Measurements from ENCODE around the gene PDLIM5. TPM values are rescaled to one million over a fixed set of nuclear protein-coding genes. Genes with fewer than 3 reads are reported as not detected.

The PDLIM5 gene
- total and polyA plus RNA-seq, 2 of the 8 experiments (the other 6 are each of a cell fraction or from before 2014, with no cell fraction given), result 37.3 to 62.1 TPM

GRCh38 chr4:94591289-94591688, 139.5 kb downstream of the PDLIM5 start:
- no peak overlapping the region for H2BK20ac ChIP-seq (ENCODE audit: low read length)
- H3K4me1 ChIP-seq (replicated peaks in 1 of 4; ENCODE audit: control insufficient read depth in 3 of 4, insufficient read depth in 4 of 4, low read length in 3 of 4), result no peaks in the 10 kb centered on the region
- no peak for DNase-seq (ENCODE audit: low read depth in 1 of 2, low spot score in 2 of 2)
- H3K27ac ChIP-seq (ENCODE audit: low read depth, low read length), result no peak overlapping the region
- no peak overlapping the region for H3K4me2 ChIP-seq (ENCODE audit: insufficient read depth in 1 of 2, low read depth in 2 of 2, low read length in 2 of 2)
- no peak overlapping the region for H3K14ac ChIP-seq (ENCODE audit: insufficient read length)
- no peaks in the 10 kb centered on the region for H3K79me2 ChIP-seq (ENCODE audit: control insufficient read depth in 1 of 2, insufficient read depth in 2 of 2, low read length in 2 of 2)
- H3K9ac ChIP-seq (replicated peaks in 1 of 4; ENCODE audit: extremely low read depth in 1 of 4, low read depth in 3 of 4, low read length in 3 of 4), result no peak overlapping the region
- TF ChIP-seq SIRT6 (IDR thresholded peaks at IDR 0.05; ENCODE audit: low read length) (no peak), ZNF274 (IDR thresholded peaks at IDR 0.05; ENCODE audit: borderline replicate concordance, extremely low read depth, low read length) (no peak), RBBP5 (IDR thresholded peaks at IDR 0.05; ENCODE audit: borderline replicate concordance, low read depth, low read length) (no peak), CREB1 (IDR thresholded peaks at IDR 0.05) (no peak), RFX5 (IDR thresholded peaks at IDR 0.05; ENCODE audit: borderline replicate concordance, low read depth, low read length) (no peak)
- no peak overlapping the region for H3K4ac ChIP-seq (replicated peaks; ENCODE audit: insufficient read length, low read depth, low read length)
- no peaks in the 10 kb centered on the region for H3K9me3 ChIP-seq (ENCODE audit: insufficient read depth in 2 of 2, low read depth in 1 of 2, low read length in 1 of 2)
- no peak overlapping the region for H2AK5ac ChIP-seq (ENCODE audit: low read depth, low read length)
- no peak overlapping the region for H3K23ac ChIP-seq (ENCODE audit: insufficient read length)
- WGBS, 2 experiments (ENCODE audit: extremely low coverage in 1 of 2, insufficient coverage in 1 of 2, insufficient read length in 1 of 2, insufficient replicate concordance in 2 of 2, low coverage in 1 of 2, low lambda C conversion rate in 2 of 2, missing lambda C conversion rate in 1 of 2), result 93% methylated on average over 2 of the region's 2 CpGs; no CpG with 5 or more reads in 1 of the 2 experiments
- H3K79me1 ChIP-seq (ENCODE audit: low read depth, low read length), result no peaks in the 10 kb centered on the region
- H4K91ac ChIP-seq (replicated peaks; ENCODE audit: insufficient read length, low read length), result no peak overlapping the region
- H2BK12ac ChIP-seq (ENCODE audit: low read depth, low read length), result no peak overlapping the region
- H4K5ac ChIP-seq (ENCODE audit: insufficient read length, low read depth, low read length), result no peak overlapping the region
- no peak overlapping the region for H3K56ac ChIP-seq (replicated peaks; ENCODE audit: insufficient read length, low read depth, low read length)
- ChIA-PET POLR2A (ENCODE audit: partially characterized antibody) (no interaction called here), CTCF (ENCODE audit: partially characterized antibody) (interaction anchor here (1.0 to 2.5 kb wide), 3 partner anchors 8 to 184 kb away, joined by 3 to 9 read pairs (median 3); no protein-coding TSS in a partner anchor)
- H3K4me3 ChIP-seq (ENCODE audit: extremely low read depth in 1 of 4, insufficient read depth in 2 of 4, low read depth in 3 of 4, low read length in 4 of 4), result no peak overlapping the region
- H2BK5ac ChIP-seq (ENCODE audit: low read depth, low read length), result no peak overlapping the region
- H3K36me3 ChIP-seq (ENCODE audit: control insufficient read depth in 2 of 4, insufficient read depth in 4 of 4, low read length in 3 of 4), result no peaks in the 10 kb centered on the region; a peak in 1 of 8 replicates
- no peak overlapping the region for H4K8ac ChIP-seq (ENCODE audit: extremely low read depth, insufficient read depth, low read length)
- no peaks in the 10 kb centered on the region for H3K27me3 ChIP-seq (replicated peaks in 1 of 4; ENCODE audit: control insufficient read depth in 3 of 4, extremely low read depth in 1 of 4, insufficient read depth in 3 of 4, low read length in 3 of 4)
- H4K20me1 ChIP-seq (replicated peaks in 1 of 2; ENCODE audit: control insufficient read depth in 1 of 2, insufficient read depth in 2 of 2, low read length in 2 of 2), result no peaks in the 10 kb centered on the region
- H2BK120ac ChIP-seq (replicated peaks; ENCODE audit: low read depth, low read length), result no peak overlapping the region
- H3K23me2 ChIP-seq (ENCODE audit: low read depth, low read length), result no peaks in the 10 kb centered on the region
- no peak overlapping the region for H2BK15ac ChIP-seq (ENCODE audit: low read length)
- no peak overlapping the region for H3K18ac ChIP-seq (ENCODE audit: extremely low read depth, low read length)
- no peak overlapping the region for H2AFZ ChIP-seq (ENCODE audit: low read length)
- FAIRE-seq, result no peak

All from H1 (cell line).